PFSK-1 (cell line): Measurements from ENCODE around the gene AP3B1.

Experiments
- FOXP2 ChIP-seq: optimal IDR thresholded peaks from 2 replicates; pipeline ENCODE3; 2011; ENCODE audit warnings: borderline replicate concordance, control low read depth, inconsistent platforms; ENCODE audit not compliant: insufficient read depth; ENCODE audit errors: extremely low read length, extremely low read depth
- POLR2AphosphoS5 ChIP-seq: IDR thresholded peaks from 2 replicates; pipeline ENCODE4 v1.6.1; 2012; ENCODE audit warnings: low read depth, mild to moderate bottlenecking, control low read depth, low read length, moderate library complexity
- SIN3A ChIP-seq: IDR thresholded peaks from 2 replicates; pipeline ENCODE4 v1.6.1; 2012; ENCODE audit warnings: mild to moderate bottlenecking, low read length, moderate library complexity, borderline replicate concordance; ENCODE audit not compliant: insufficient read depth
- TAF1 ChIP-seq: IDR thresholded peaks from 2 replicates; pipeline ENCODE4 v1.6.1; 2012; ENCODE audit warnings: low read length, control low read depth, borderline replicate concordance; ENCODE audit not compliant: insufficient read depth
- TF ChIP-seq, protein P1 (sequence below), 2 experiments: IDR thresholded peaks; 2 replicates each; pipeline versions ENCODE4 v1.6.1 to v1.8.0; 2011 to 2012; ENCODE audit warnings: low read depth in 2 of 2, low read length in 2 of 2, control low read depth in 1 of 2, inconsistent platforms in 1 of 2, mild to moderate bottlenecking in 1 of 2, moderate library complexity in 1 of 2; ENCODE audit not compliant: insufficient read depth in 1 of 2

AP3B1 gene

GRCh38 chr5:78002690-78003089 is 291.8 kb downstream of the AP3B1 start:
- TF ChIP-seq POLR2AphosphoS5 (no peak), SIN3A (no peak), FOXP2 (no peak), TAF1 (no peak)
- TF ChIP-seq, protein P1, sequence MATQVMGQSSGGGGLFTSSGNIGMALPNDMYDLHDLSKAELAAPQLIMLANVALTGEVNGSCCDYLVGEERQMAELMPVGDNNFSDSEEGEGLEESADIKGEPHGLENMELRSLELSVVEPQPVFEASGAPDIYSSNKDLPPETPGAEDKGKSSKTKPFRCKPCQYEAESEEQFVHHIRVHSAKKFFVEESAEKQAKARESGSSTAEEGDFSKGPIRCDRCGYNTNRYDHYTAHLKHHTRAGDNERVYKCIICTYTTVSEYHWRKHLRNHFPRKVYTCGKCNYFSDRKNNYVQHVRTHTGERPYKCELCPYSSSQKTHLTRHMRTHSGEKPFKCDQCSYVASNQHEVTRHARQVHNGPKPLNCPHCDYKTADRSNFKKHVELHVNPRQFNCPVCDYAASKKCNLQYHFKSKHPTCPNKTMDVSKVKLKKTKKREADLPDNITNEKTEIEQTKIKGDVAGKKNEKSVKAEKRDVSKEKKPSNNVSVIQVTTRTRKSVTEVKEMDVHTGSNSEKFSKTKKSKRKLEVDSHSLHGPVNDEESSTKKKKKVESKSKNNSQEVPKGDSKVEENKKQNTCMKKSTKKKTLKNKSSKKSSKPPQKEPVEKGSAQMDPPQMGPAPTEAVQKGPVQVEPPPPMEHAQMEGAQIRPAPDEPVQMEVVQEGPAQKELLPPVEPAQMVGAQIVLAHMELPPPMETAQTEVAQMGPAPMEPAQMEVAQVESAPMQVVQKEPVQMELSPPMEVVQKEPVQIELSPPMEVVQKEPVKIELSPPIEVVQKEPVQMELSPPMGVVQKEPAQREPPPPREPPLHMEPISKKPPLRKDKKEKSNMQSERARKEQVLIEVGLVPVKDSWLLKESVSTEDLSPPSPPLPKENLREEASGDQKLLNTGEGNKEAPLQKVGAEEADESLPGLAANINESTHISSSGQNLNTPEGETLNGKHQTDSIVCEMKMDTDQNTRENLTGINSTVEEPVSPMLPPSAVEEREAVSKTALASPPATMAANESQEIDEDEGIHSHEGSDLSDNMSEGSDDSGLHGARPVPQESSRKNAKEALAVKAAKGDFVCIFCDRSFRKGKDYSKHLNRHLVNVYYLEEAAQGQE (IDR thresholded peaks at IDR 0.05; ENCODE audit: insufficient read depth in 1 of 2, low read depth in 2 of 2, low read length in 2 of 2) = no peak

DNA sequence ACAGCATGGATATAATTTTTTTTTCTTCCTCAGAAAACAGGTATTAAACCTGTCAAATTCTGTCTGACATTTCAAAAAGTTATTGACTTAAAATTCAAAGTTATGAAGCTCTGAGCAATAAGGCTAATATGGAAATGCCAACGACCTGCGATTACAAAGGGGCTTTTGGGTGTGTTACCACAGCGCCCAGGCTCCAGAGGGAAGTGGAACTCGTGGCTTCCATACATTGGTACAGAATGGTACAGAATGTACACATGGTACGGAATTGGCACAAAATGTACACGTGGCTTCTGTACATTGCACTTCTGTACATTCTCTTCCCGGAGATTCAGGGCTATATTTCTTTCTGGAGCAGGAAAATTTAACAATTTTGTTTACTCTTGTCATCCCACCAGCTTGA is 293.3 kb downstream of the AP3B1 start:
- TF ChIP-seq SIN3A = no peak
- TF ChIP-seq, protein P1 (IDR thresholded peaks at IDR 0.05; ENCODE audit: insufficient read depth in 1 of 2, low read depth in 2 of 2, low read length in 2 of 2) = no peak
- TF ChIP-seq TAF1 = no peak
- no peak for TF ChIP-seq POLR2AphosphoS5
- no peak for TF ChIP-seq FOXP2

GRCh38 chr5:78000191-78000590 is 294.3 kb downstream of the AP3B1 start:
- TF ChIP-seq TAF1 = no peak
- TF ChIP-seq FOXP2 = no peak
- no peak for TF ChIP-seq POLR2AphosphoS5
- no peak for TF ChIP-seq SIN3A
- TF ChIP-seq, protein P1 (IDR thresholded peaks at IDR 0.05; ENCODE audit: insufficient read depth in 1 of 2, low read depth in 2 of 2, low read length in 2 of 2) = no peak

DNA sequence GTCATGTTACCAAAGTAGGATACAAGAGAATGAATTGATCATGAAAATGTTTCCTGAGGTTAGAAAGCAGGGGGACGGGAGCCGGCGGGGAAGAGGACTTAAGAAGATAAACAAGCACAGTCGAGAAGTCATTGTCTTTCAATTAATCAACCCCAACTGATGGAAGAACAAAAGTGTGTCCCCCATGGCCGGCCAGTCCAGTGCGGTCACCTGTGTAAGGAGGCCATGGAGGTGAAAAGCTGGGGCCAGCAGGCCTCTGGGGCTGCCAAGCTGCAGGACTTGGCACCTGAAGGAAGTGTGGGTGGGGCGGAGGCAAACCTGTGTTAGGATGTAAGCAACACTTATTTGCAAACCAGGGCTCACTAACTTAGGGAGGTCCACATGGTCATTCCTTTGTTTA is 295.1 kb downstream of the AP3B1 start:
- no peak for TF ChIP-seq POLR2AphosphoS5
- no peak for TF ChIP-seq SIN3A
- TF ChIP-seq TAF1 = no peak
- TF ChIP-seq, protein P1 (IDR thresholded peaks at IDR 0.05; ENCODE audit: insufficient read depth in 1 of 2, low read depth in 2 of 2, low read length in 2 of 2) = no peak
- TF ChIP-seq FOXP2 = no peak

GRCh38 chr5:77996943-77997342 is 297.6 kb downstream of the AP3B1 start:
- TF ChIP-seq SIN3A = no peak
- TF ChIP-seq FOXP2 = no peak
- TF ChIP-seq TAF1 = no peak
- TF ChIP-seq POLR2AphosphoS5 = no peak
- TF ChIP-seq, protein P1 (IDR thresholded peaks at IDR 0.05; ENCODE audit: insufficient read depth in 1 of 2, low read depth in 2 of 2, low read length in 2 of 2) = no peak
